Stomach (tissue), 9 donors: ENCODE measurements around the gene MEA1. TPM values are rescaled to one million over a fixed set of nuclear protein-coding genes. Genes with fewer than 3 reads are reported as not detected.
"Not testable (repeated sequence)": the region's sequence is repeated elsewhere in the genome, so short reads cannot be mapped to it uniquely, and the experiment has no call there.

Experiments
- DNase-seq, 2 donors: peaks; one replicate each; pipeline versions ENCODE4 v3.0.0 to v3.0.0-alpha.2; 2013 to 2019
- H3K27ac ChIP-seq, 5 donors: fragments of 200-600 bp in 4 of 5; sonication (generic) in 4 of 5; one replicate each; pipeline ENCODE4 v1.5.1; 2013 to 2019; ENCODE audit warnings: mild to moderate bottlenecking in 1 of 5, moderate library complexity in 1 of 5
- H3K27me3 ChIP-seq, 3 donors: fragments of 200-600 bp; sonication (generic); one replicate each; pipeline ENCODE4 v1.5.1; 2017 to 2019; ENCODE audit warnings: mixed run types in 1 of 3
- H3K36me3 ChIP-seq, 4 donors: fragments of 200-600 bp; sonication (generic); 1 replicate in 3 of 4; 2 replicates in 1 of 4; pipeline ENCODE4 v1.5.1; 2016 to 2019
- H3K4me1 ChIP-seq, 4 donors: fragments of 200-600 bp; sonication (generic); one replicate each; pipeline ENCODE4 v1.5.1; 2016 to 2019
- H3K4me3 ChIP-seq, 4 donors: fragments of 200-600 bp; sonication (generic) in 3 of 4; one replicate each; pipeline ENCODE4 v1.5.1; 2016 to 2019; ENCODE audit warnings: mild to moderate bottlenecking in 1 of 4
- H3K9me3 ChIP-seq, 4 donors: fragments of 200-600 bp; sonication (generic); one replicate each; pipeline ENCODE4 v1.5.1; 2016 to 2019
- EP300 ChIP-seq: sonication (generic); formaldehyde crosslinking; IDR thresholded peaks from one replicate; pipeline ENCODE4 v1.6.1; 2017; ENCODE audit warnings: antibody characterized with exemption
- POLR2A ChIP-seq, 4 donors: fragments of 450-650 bp; IDR thresholded peaks; one replicate each; pipeline ENCODE4 v1.6.1; 2016; ENCODE audit warnings: antibody characterized with exemption in 4 of 4, control low read depth in 2 of 4, mild to moderate bottlenecking in 1 of 4, moderate library complexity in 1 of 4
- POLR2AphosphoS5 ChIP-seq, 3 donors: sonication (generic); formaldehyde crosslinking; IDR thresholded peaks; one replicate each; pipeline ENCODE4 v1.6.1; 2016; ENCODE audit warnings: antibody characterized with exemption in 3 of 3
- WGBS, 5 donors: extraction: QIAGEN DNeasy Blood & Tissue Kit in 3 of 5; methylation state at CpG; one replicate each; pipeline versions ENCODE4 v1.1.5 to v1.1.7; 2013 to 2018; 5-methylcytosine and 5-hydroxymethylcytosine counted together
- intact Hi-C: fragments of 100-400 bp; cut with DNase I; formaldehyde crosslinking; loops from one replicate; pipeline ENCODE4 v1.15.1; 2023; ENCODE audit warnings: low total_unique reads
- polyA plus RNA-seq, 3 donors: library from polyadenylated mRNA; stranded (reverse); fragments of 200-250 nt; gene quantifications; one replicate each; pipeline ENCODE4 v1.2.3, GENCODE V29; 2013
- total RNA-seq, 5 donors: library from RNA; depleted of rRNA; stranded (reverse); fragments of >200 nt; gene quantifications; one replicate each; pipeline versions ENCODE4 v1.1.0 to v1.2.3, GENCODE V29; 2014 to 2016
- TF ChIP-seq, protein P1 (sequence below), 7 experiments: fragments of 450-650 bp in 4 of 7; fragments of 200-600 bp in 3 of 7; sonication (generic) in 3 of 7; IDR thresholded peaks; one replicate each; pipeline ENCODE4 v1.5.1; 2016 to 2019; ENCODE audit warnings: antibody characterized with exemption in 7 of 7, control low read depth in 2 of 7, mild to moderate bottlenecking in 1 of 7
- donor health status: healthy with polysubstance abuse.
- donor health status: Bipolar disorder and iron deficiency.
- donor health status: healthy.

MEA1 gene
- total and polyA plus RNA-seq, 8 donors: 3.6 to 118 (median 50.0) TPM

DNA sequence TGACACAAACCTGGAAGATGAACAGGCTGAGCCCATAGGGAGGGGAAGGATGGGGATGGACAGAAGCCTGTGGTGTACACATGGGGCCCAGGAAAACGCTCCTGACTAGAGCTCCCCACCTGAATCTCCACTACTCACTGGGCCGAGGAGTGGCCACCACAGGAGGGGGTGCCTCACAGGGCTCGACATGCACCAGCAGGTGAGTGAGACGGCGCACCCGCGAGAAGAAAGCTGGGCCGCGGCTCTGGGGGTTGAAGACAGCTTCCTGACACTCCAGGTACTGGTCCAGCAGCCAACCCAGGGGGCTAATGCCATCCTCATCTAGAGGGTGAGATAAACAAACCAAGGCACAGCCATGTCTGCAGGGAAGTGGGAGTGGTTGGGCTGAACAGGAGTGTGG lies 29.6 kb upstream of the MEA1 start:
- intact Hi-C loops: no loop called here
- 91 to 95% (median 93%) methylated on average over 7 to 9 of the region's 9 CpGs for WGBS, 5 donors
- TF ChIP-seq EP300 (no peak), POLR2AphosphoS5 (IDR thresholded peaks at IDR 0.05) (no peak), POLR2A (IDR thresholded peaks at IDR 0.05) (no peak)
- TF ChIP-seq, protein P1, sequence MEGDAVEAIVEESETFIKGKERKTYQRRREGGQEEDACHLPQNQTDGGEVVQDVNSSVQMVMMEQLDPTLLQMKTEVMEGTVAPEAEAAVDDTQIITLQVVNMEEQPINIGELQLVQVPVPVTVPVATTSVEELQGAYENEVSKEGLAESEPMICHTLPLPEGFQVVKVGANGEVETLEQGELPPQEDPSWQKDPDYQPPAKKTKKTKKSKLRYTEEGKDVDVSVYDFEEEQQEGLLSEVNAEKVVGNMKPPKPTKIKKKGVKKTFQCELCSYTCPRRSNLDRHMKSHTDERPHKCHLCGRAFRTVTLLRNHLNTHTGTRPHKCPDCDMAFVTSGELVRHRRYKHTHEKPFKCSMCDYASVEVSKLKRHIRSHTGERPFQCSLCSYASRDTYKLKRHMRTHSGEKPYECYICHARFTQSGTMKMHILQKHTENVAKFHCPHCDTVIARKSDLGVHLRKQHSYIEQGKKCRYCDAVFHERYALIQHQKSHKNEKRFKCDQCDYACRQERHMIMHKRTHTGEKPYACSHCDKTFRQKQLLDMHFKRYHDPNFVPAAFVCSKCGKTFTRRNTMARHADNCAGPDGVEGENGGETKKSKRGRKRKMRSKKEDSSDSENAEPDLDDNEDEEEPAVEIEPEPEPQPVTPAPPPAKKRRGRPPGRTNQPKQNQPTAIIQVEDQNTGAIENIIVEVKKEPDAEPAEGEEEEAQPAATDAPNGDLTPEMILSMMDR (IDR thresholded peaks at IDR 0.05): no peak
- no peaks in the 10 kb centered on the region for H3K27me3 ChIP-seq
- no peaks in the 10 kb centered on the region for H3K9me3 ChIP-seq
- H3K4me3 ChIP-seq: no peak overlapping the region
- DNase-seq: no peak
- H3K4me1 ChIP-seq: no peaks in the 10 kb centered on the region
- H3K27ac ChIP-seq: no peak overlapping the region
- H3K36me3 ChIP-seq: peaks cover 59 to 97% (median 96%) of the 10 kb centered on the region in 4 donors

DNA sequence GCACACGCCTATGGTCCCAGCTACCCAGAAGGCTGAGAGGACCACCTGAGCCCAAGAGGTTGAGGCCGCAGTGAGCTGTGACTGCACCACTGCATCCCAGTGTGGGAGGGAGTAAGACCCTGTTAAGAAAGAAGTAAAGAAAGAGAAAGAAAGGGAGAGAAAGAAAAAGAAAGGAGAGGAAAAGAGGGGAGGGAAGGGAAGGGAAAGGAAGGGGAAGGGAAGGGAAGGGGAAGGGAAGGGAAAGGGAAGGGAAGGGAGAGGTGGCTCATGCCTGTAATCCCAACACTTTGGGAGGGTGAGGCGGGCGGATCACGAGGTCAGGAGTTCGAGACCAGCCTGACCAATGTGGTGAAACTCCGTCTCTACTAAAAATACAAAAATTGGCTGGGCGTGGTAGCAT lies 27.7 kb upstream of the MEA1 start:
- H3K27ac ChIP-seq, DNase-seq, H3K4me1 ChIP-seq, H3K4me3 ChIP-seq, H3K27me3 ChIP-seq, H3K9me3 ChIP-seq, intact Hi-C loops: not testable (repeated sequence)
- 88 to 95% (median 90%) methylated on average over 7 to 8 of the region's 8 CpGs for WGBS, 5 donors
- H3K36me3 ChIP-seq: peaks cover 65 to 97% (median 96%) of the 10 kb centered on the region in 4 donors

DNA sequence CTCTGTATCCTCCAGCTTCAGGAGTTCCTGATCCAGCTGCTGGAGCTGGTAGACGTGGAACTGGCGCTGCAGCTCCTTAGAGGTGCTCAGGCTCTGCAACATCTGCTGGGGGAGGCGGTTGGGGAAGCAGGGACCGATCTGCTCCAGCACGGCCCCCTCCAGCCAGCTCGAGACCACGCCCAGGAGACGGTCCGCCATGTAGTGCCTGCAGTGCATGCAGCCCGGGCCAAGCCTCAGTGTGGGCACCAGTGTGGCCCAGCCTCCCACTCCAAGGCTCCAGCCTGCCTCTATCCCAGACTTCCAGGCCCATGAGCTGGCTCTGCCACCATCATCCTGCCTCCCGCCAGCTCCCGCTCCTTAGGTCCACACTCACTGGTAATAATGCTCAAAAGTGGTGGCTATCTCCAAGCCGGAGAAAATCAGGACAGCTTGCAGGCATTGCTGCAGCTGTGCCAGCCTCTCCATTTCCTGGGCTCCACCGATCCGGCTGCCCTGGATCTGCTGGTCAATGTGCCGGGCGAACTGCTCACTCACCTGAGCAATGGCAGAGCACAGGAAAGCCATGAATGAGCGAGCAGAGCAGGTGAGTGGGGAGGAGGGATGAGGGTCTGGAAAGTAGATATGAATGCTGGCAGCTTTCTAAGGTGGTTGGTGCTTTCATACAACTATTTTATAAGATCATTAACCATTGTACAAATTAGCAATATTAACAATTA lies 27.0 kb upstream of the MEA1 start:
- peaks cover 0 to 5% (median 0%) of the 10 kb centered on the region in 4 donors for H3K4me1 ChIP-seq
- no peak overlapping the region for H3K27ac ChIP-seq
- WGBS, 5 donors: 94 to 96% (median 95%) methylated on average over 10 to 18 of the region's 18 CpGs
- TF ChIP-seq EP300 (no peak), POLR2A (IDR thresholded peaks at IDR 0.05) (no peak), POLR2AphosphoS5 (IDR thresholded peaks at IDR 0.05) (no peak)
- TF ChIP-seq, protein P1 (IDR thresholded peaks at IDR 0.05): no peak
- no peak overlapping the region for H3K4me3 ChIP-seq
- peaks cover 65 to 97% (median 96%) of the 10 kb centered on the region in 4 donors for H3K36me3 ChIP-seq
- H3K9me3 ChIP-seq: no peaks in the 10 kb centered on the region
- no peak for DNase-seq
- no peaks in the 10 kb centered on the region for H3K27me3 ChIP-seq
- intact Hi-C loops: no loop called here

DNA sequence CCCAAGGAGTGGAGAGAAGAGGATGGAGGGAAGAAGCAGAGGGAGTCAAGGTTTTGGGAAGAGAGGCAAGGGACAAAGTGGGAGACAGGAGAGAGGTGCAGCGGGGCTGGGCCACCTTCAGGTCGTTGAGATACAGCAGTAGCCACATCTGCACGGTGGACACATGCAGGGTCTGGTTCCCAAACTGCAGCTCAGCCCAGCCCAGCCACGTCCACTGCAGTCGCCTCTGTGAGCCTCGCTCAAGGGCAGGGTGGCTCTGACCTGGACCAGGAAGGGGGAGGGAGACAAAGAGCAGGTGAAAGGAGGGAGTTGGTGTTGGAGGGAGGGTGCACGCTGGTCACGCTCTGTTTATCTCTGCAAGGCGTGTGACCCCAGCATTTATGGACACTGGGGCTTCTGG lies 25.0 kb upstream of the MEA1 start:
- Histone ChIP-seq H3K4me1 (peaks cover 0 to 6% (median 0%) of the 10 kb centered on the region in 4 donors), H3K27ac (no peak overlapping the region), H3K4me3 (no peak overlapping the region), H3K27me3 (no peaks in the 10 kb centered on the region), H3K9me3 (no peaks in the 10 kb centered on the region), H3K36me3 (peaks cover 53 to 97% (median 96%) of the 10 kb centered on the region in 4 donors)
- intact Hi-C loops: no loop called here
- DNase-seq: no peak
- TF ChIP-seq POLR2AphosphoS5 (IDR thresholded peaks at IDR 0.05) (no peak), POLR2A (IDR thresholded peaks at IDR 0.05) (no peak), EP300 (no peak)
- TF ChIP-seq, protein P1 (IDR thresholded peaks at IDR 0.05): no peak
- WGBS, 5 donors: 56 to 87% (median 72%) methylated on average over 9 of the region's 9 CpGs

DNA sequence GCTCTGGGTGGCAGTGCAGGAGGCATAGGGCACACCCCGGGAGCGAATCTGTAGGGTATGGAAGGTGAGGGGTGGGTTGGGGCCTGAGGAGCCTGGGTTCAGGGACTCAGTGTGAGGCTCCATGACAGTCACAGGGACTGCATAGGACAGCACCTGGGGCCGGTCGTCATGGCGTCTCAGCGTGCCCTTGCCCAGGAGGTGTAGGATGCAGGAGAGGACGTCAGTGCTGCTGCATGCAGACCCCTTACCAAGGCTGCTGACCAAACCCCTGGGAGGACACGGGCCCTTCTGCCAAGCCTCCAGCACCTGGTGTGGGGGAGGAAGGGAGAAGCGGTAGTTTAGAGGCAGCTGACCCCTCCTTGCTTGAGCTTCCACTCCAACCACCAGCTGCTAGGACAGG lies 24.0 kb upstream of the MEA1 start:
- Histone ChIP-seq H3K27ac (no peak overlapping the region), H3K27me3 (no peaks in the 10 kb centered on the region), H3K9me3 (no peaks in the 10 kb centered on the region), H3K36me3 (peaks cover 47 to 97% (median 94%) of the 10 kb centered on the region in 4 donors), H3K4me3 (no peak overlapping the region), H3K4me1 (peaks cover 0 to 6% (median 0%) of the 10 kb centered on the region in 4 donors)
- intact Hi-C loops: no loop called here
- TF ChIP-seq, protein P1 (IDR thresholded peaks at IDR 0.05): no peak
- no peak for TF ChIP-seq POLR2AphosphoS5 (IDR thresholded peaks at IDR 0.05)
- TF ChIP-seq POLR2A (IDR thresholded peaks at IDR 0.05): no peak
- TF ChIP-seq EP300: no peak
- DNase-seq: no peak
- 88 to 96% (median 90%) methylated on average over 8 to 9 of the region's 9 CpGs for WGBS, 5 donors
